ENCODE results near the gene EML6. TPM values are rescaled to one million over a fixed set of nuclear protein-coding genes. Genes with fewer than 3 reads are reported as not detected.

Gene EML6
- polyA plus RNA-seq, 2 of the 4 experiments (the other 2 are of a cell fraction), result 1.4 to 1.5 TPM

DNA sequence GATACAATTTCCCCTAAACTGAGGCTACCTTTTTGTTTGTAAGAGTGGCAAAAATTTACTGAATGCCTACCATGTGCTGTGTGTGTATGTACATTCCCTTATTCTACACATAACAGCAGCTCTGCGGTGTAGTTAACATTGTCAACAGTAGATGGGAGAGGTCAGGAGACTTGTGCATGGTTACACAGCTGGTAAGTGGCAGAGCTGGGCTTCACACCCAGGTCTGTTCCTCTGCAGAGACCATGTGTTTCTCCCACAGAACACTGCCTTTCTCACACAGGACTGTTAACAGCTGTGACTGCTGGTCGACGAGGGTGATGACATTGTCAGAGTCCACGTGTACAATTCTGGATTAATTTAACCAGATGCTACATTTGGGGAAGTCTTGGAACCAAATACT, 49.1 kb downstream of the EML6 start:
- ATAC-seq (peak in 1 of 2 experiments; percentile 42; a peak in 2 of 6 replicates), FAIRE-seq (no peak), DNase-seq (ENCODE audit: low read depth in 1 of 2, low spot score in 1 of 2) (no peak)
- Histone ChIP-seq H3K4me2 (0 out of 3 replicates have a peak overlapping the region, but pooled peaks have one; percentile 8), H3K9me3 (peaks cover 16% of the 10 kb centered on the region; the same call in 2 of the 3 replicates), H3K4me1 (peaks cover 12% of the 10 kb centered on the region; the same call in 2 of the 3 replicates), H3K27ac (0 out of 6 replicates have a peak overlapping the region, but pooled peaks of 1 of the 2 experiments have one; percentile 9), H3K4me3 (no peak overlapping the region)
- WGBS (ENCODE audit: missing lambda C conversion rate), result 86% methylated on average over 4 of the region's 4 CpGs
- ChIA-PET CTCF (interaction anchor here (0.7 to 1.3 kb wide), 4 partner anchors 28 to 68 kb away, joined by 3 to 4 read pairs (median 4); no protein-coding TSS in a partner anchor), POLR2A (no interaction called here)
- TF ChIP-seq MAZ (IDR thresholded peaks at IDR 0.05; ENCODE audit: borderline replicate concordance, low read depth, low read length), result no peak
- TF ChIP-seq, protein P1, sequence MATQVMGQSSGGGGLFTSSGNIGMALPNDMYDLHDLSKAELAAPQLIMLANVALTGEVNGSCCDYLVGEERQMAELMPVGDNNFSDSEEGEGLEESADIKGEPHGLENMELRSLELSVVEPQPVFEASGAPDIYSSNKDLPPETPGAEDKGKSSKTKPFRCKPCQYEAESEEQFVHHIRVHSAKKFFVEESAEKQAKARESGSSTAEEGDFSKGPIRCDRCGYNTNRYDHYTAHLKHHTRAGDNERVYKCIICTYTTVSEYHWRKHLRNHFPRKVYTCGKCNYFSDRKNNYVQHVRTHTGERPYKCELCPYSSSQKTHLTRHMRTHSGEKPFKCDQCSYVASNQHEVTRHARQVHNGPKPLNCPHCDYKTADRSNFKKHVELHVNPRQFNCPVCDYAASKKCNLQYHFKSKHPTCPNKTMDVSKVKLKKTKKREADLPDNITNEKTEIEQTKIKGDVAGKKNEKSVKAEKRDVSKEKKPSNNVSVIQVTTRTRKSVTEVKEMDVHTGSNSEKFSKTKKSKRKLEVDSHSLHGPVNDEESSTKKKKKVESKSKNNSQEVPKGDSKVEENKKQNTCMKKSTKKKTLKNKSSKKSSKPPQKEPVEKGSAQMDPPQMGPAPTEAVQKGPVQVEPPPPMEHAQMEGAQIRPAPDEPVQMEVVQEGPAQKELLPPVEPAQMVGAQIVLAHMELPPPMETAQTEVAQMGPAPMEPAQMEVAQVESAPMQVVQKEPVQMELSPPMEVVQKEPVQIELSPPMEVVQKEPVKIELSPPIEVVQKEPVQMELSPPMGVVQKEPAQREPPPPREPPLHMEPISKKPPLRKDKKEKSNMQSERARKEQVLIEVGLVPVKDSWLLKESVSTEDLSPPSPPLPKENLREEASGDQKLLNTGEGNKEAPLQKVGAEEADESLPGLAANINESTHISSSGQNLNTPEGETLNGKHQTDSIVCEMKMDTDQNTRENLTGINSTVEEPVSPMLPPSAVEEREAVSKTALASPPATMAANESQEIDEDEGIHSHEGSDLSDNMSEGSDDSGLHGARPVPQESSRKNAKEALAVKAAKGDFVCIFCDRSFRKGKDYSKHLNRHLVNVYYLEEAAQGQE (IDR thresholded peaks at IDR 0.05), result no peak
- no peak for TF ChIP-seq BHLHE40 (IDR thresholded peaks at IDR 0.05; ENCODE audit: low read depth, low read length)
- no peak for TF ChIP-seq CBX8 (IDR thresholded peaks at IDR 0.05)
- no peak for TF ChIP-seq JUN (IDR thresholded peaks at IDR 0.05)
- TF ChIP-seq RAD21 (conservative IDR thresholded peaks at IDR 0.05 in 1 of 2, IDR thresholded peaks at IDR 0.05 in 1 of 2), result no peak
- no peak for TF ChIP-seq ZFP36 (IDR thresholded peaks at IDR 0.05; ENCODE audit: borderline replicate concordance, partially characterized antibody)
- no peak for TF ChIP-seq POLR2AphosphoS2 (conservative IDR thresholded peaks at IDR 0.05; ENCODE audit: low read length)
- no peak for TF ChIP-seq CHD2 (IDR thresholded peaks at IDR 0.05; ENCODE audit: low read length, partially characterized antibody)
- TF ChIP-seq ESRRA (IDR thresholded peaks at IDR 0.05; ENCODE audit: borderline replicate concordance, low read length), result no peak
- no peak for TF ChIP-seq ZNF302 (CRISPR knock-in tag; IDR thresholded peaks at IDR 0.05)
- no peak for TF ChIP-seq RCOR1 (IDR thresholded peaks at IDR 0.05; ENCODE audit: low read depth, low read length)
- no peak for TF ChIP-seq POLR2A (IDR thresholded peaks at IDR 0.05; ENCODE audit: low read length)
- TF ChIP-seq NR3C1 (IDR thresholded peaks at IDR 0.05), result no peak
- no peak for TF ChIP-seq FOSL2 (IDR thresholded peaks at IDR 0.05)
- no peak for TF ChIP-seq FOSL2 (CRISPR knock-in tag; IDR thresholded peaks at IDR 0.05)
- TF ChIP-seq, protein P2, sequence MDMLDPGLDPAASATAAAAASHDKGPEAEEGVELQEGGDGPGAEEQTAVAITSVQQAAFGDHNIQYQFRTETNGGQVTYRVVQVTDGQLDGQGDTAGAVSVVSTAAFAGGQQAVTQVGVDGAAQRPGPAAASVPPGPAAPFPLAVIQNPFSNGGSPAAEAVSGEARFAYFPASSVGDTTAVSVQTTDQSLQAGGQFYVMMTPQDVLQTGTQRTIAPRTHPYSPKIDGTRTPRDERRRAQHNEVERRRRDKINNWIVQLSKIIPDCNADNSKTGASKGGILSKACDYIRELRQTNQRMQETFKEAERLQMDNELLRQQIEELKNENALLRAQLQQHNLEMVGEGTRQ (IDR thresholded peaks at IDR 0.05), result no peak
- TF ChIP-seq PHF8 (IDR thresholded peaks at IDR 0.05; ENCODE audit: borderline replicate concordance, low read depth), result no peak
- no peak for TF ChIP-seq ZC3H11A (IDR thresholded peaks at IDR 0.05)
- TF ChIP-seq, protein P3, sequence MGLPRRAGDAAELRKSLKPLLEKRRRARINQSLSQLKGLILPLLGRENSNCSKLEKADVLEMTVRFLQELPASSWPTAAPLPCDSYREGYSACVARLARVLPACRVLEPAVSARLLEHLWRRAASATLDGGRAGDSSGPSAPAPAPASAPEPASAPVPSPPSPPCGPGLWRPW (IDR thresholded peaks at IDR 0.05), result no peak
- TF ChIP-seq GATA3 (IDR thresholded peaks at IDR 0.05; ENCODE audit: borderline replicate concordance), result no peak

DNA sequence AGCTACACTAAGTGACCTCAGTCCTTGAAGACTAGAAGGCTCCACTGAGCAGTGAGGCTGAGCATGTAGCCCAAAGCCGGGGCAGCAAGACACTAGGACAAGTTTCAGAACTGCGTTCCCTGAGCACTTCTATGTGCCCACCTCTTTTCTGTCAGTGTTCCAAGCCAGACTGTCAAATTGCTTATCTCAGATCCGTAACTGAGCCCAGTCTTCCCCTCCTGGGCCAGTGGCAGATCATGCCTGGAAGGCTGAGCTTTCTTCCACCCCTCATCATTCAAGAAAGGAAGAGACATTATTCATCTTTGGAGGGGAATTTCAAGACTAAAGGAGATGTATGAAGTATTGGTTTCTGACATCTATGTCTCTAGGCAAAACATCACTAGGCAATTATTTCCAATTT, 49.8 kb downstream of the EML6 start:
- WGBS (ENCODE audit: missing lambda C conversion rate), result 93% methylated on average over 3 of the region's 3 CpGs
- H3K27ac ChIP-seq, result no peak overlapping the region
- FAIRE-seq (no peak), DNase-seq (ENCODE audit: low read depth in 1 of 2, low spot score in 1 of 2) (no peak), ATAC-seq (peak in 1 of 2 experiments; percentile 24; a peak in 2 of 6 replicates)
- TF ChIP-seq ZFP36 (IDR thresholded peaks at IDR 0.05; ENCODE audit: borderline replicate concordance, partially characterized antibody), result no peak
- TF ChIP-seq POLR2A (IDR thresholded peaks at IDR 0.05; ENCODE audit: low read length), result no peak
- TF ChIP-seq HOXA7 (CRISPR knock-in tag; IDR thresholded peaks at IDR 0.05), result no peak
- TF ChIP-seq ESRRA (IDR thresholded peaks at IDR 0.05; ENCODE audit: borderline replicate concordance, low read length), result no peak
- TF ChIP-seq CEBPB (IDR thresholded peaks at IDR 0.05), result no peak
- TF ChIP-seq, protein P4, sequence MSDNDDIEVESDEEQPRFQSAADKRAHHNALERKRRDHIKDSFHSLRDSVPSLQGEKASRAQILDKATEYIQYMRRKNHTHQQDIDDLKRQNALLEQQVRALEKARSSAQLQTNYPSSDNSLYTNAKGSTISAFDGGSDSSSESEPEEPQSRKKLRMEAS (IDR thresholded peaks at IDR 0.05), result no peak
- no peak for TF ChIP-seq ZC3H11A (IDR thresholded peaks at IDR 0.05)
- TF ChIP-seq HEYL (CRISPR knock-in tag; IDR thresholded peaks at IDR 0.05), result no peak
- TF ChIP-seq, protein P5, sequence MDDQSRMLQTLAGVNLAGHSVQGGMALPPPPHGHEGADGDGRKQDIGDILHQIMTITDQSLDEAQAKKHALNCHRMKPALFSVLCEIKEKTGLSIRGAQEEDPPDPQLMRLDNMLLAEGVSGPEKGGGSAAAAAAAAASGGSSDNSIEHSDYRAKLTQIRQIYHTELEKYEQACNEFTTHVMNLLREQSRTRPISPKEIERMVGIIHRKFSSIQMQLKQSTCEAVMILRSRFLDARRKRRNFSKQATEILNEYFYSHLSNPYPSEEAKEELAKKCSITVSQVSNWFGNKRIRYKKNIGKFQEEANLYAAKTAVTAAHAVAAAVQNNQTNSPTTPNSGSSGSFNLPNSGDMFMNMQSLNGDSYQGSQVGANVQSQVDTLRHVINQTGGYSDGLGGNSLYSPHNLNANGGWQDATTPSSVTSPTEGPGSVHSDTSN (IDR thresholded peaks at IDR 0.05), result no peak
- TF ChIP-seq JUNB (IDR thresholded peaks at IDR 0.05), result no peak
- no peak overlapping the region for H3K4me3 ChIP-seq
- H3K4me2 ChIP-seq, result no peak overlapping the region
- POLR2A ChIA-PET, result no interaction called here
- H3K9me3 ChIP-seq, result peaks cover 16% of the 10 kb centered on the region; the same call in 2 of the 3 replicates
- peaks cover 12% of the 10 kb centered on the region; the same call in 2 of the 3 replicates for H3K4me1 ChIP-seq
- CTCF ChIA-PET, result interaction anchor here (1.0 to 1.7 kb wide), 3 partner anchors 10 to 69 kb away, joined by 4 to 7 read pairs (median 5); no protein-coding TSS in a partner anchor

All from A549 (cell line).